ENCODE measurements around the gene BOLA2B. TPM values are rescaled to one million over a fixed set of nuclear protein-coding genes. Genes with fewer than 3 reads are reported as not detected.

Gene BOLA2B
- total RNA-seq, 2 donors from 2014 or later: 137 to 151 TPM

DNA sequence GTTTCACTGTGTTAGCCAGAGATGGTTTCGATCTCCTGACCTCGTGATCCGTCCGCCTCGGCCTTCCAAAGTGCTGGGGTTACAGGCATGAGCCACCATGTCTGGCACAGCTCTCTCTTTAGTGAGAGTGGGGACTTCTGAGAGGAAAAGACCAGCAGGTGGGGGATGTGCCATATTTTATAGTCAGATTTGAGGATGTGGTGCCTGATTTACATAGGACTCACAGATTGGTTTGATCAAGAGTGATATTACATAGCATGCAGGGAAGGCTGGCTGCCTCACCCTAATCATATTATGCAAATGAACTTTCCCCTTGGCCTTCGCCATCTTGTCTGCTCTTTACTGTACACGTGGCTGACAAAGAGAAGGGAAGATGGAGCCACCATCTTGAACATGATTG lies 42.4 kb downstream of the BOLA2B start:
- H3K27ac ChIP-seq: no peak overlapping the region
- no peak for TF ChIP-seq POLR2A (IDR thresholded peaks at IDR 0.05)
- no peaks in the 10 kb centered on the region for H3K9me3 ChIP-seq
- intact Hi-C loops (cut with DNase I): no loop called here
- H3K4me3 ChIP-seq: no peak overlapping the region
- H3K27me3 ChIP-seq (replicated peaks; ENCODE audit: insufficient read depth): no peaks in the 10 kb centered on the region
- 93% methylated on average over 7 of the region's 7 CpGs for WGBS
- no peak for DNase-seq (ENCODE audit: low spot score)
- no peaks in the 10 kb centered on the region for H3K36me3 ChIP-seq
- no peaks in the 10 kb centered on the region for H3K4me1 ChIP-seq (replicated peaks)

DNA sequence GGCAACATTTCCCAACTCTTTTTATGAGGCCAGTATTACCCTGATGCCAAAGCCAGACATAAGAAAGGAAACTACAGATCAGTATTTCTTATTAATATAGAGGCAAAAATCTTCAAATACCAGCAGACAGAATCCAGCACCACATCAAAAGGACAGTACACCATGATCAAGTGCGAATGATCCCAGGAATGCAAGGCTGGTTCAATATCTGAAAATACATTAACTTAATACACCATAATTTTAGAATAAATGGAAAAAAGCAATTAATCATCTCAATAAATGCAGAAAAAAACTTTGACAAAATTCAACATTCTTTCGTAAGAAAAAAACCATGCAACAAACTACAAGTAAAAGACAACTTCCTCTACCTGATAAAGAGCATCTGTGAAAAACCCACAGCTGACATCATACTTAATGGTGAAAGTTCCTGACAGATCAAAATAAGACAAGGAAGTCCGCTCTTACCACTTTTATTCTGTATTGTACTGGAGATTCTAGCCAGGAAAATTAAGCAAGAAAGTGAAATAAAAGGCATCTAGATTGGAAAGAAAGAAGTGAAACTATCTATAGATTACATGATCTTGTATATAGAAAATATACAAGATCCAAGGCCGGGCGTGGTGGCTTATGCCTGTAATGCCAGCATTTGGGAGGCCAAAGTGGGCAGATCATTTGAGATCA lies 44.1 kb downstream of the BOLA2B start:
- H3K9me3 ChIP-seq: no peaks in the 10 kb centered on the region
- no peaks in the 10 kb centered on the region for H3K36me3 ChIP-seq
- H3K4me1 ChIP-seq (replicated peaks): no peaks in the 10 kb centered on the region
- intact Hi-C loops (cut with DNase I): no loop called here
- WGBS: 90% methylated on average over 5 of the region's 5 CpGs
- no peaks in the 10 kb centered on the region for H3K27me3 ChIP-seq (replicated peaks; ENCODE audit: insufficient read depth)
- no peak for DNase-seq (ENCODE audit: low spot score)
- no peak overlapping the region for H3K4me3 ChIP-seq
- H3K27ac ChIP-seq: no peak overlapping the region
- TF ChIP-seq POLR2AphosphoS5 (IDR thresholded peaks at IDR 0.05): no peak
- TF ChIP-seq, protein P1, sequence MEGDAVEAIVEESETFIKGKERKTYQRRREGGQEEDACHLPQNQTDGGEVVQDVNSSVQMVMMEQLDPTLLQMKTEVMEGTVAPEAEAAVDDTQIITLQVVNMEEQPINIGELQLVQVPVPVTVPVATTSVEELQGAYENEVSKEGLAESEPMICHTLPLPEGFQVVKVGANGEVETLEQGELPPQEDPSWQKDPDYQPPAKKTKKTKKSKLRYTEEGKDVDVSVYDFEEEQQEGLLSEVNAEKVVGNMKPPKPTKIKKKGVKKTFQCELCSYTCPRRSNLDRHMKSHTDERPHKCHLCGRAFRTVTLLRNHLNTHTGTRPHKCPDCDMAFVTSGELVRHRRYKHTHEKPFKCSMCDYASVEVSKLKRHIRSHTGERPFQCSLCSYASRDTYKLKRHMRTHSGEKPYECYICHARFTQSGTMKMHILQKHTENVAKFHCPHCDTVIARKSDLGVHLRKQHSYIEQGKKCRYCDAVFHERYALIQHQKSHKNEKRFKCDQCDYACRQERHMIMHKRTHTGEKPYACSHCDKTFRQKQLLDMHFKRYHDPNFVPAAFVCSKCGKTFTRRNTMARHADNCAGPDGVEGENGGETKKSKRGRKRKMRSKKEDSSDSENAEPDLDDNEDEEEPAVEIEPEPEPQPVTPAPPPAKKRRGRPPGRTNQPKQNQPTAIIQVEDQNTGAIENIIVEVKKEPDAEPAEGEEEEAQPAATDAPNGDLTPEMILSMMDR (IDR thresholded peaks at IDR 0.05): no peak
- TF ChIP-seq POLR2A (IDR thresholded peaks at IDR 0.05): no peak

DNA sequence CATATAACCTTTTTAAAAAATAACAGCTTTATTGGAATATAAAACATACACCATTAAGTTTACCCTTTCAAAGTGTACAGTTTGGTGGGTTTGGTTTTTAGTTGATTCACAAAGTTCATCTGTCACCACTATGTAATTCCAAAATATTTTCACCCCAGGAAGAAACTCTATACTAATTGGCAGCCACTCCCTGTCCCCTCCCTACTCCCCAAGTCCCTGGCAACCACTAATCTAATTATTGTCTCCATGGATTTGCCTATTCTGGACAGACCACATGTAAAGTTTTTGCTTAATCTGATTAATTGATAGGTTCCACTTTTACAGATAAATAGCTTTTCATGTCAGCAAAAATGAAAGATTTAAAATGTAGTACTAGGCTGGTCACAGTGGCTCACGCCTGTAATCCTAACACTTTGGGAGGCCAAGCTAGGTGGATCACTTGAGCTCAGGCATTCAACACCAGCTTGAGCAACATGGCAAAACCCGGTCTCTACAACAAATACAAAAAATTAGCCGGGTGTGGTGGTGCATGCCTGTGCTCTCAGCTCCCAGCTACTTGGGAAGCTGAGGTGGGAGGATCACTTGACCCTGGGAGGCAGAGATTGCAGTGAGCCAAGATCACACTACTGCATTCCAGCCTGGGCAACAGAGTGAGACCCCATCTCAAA lies 45.5 kb downstream of the BOLA2B start:
- 92% methylated on average over 3 of the region's 3 CpGs for whole genome bisulfite sequencing
- no peaks in the 10 kb centered on the region for H3K9me3 ChIP-seq
- H3K36me3 ChIP-seq: no peaks in the 10 kb centered on the region
- no peak for DNase-seq (ENCODE audit: low spot score)
- no peaks in the 10 kb centered on the region for H3K4me1 ChIP-seq (replicated peaks)
- TF ChIP-seq POLR2AphosphoS5 (IDR thresholded peaks at IDR 0.05) (no peak), POLR2A (IDR thresholded peaks at IDR 0.05) (no peak)
- H3K27ac ChIP-seq: no peak overlapping the region
- intact Hi-C loops (cut with DNase I): no loop called here
- no peaks in the 10 kb centered on the region for H3K27me3 ChIP-seq (replicated peaks; ENCODE audit: insufficient read depth)
- H3K4me3 ChIP-seq: no peak overlapping the region

DNA sequence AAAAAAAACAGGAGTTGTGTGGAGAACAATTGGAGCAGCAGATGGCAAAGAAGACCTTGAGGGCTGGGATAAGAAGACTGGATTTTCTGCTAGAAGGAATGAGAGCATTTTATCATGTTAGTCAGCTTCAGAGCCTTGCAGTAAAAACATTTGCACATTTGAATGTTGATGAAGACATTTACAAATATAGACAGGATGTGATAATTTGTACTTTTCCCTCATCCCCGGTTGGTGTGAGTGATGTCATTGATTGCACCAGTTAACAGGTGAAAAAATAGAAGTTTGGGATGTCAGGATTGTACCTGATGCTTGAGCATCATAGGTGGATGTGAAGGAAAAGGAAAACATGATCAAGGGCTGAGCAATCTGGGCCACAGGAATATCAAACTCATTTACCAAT lies 47.8 kb downstream of the BOLA2B start:
- Histone ChIP-seq H3K4me3 (no peak overlapping the region), H3K36me3 (no peaks in the 10 kb centered on the region), H3K27me3 (replicated peaks; ENCODE audit: insufficient read depth) (no peaks in the 10 kb centered on the region), H3K27ac (no peak overlapping the region), H3K9me3 (no peaks in the 10 kb centered on the region), H3K4me1 (replicated peaks) (no peaks in the 10 kb centered on the region)
- WGBS: 63% methylated on average over 1 of the region's 1 CpG
- intact Hi-C loops (cut with DNase I): no loop called here
- no peak for DNase-seq (ENCODE audit: low spot score)
- no peak for TF ChIP-seq POLR2A (IDR thresholded peaks at IDR 0.05)
- TF ChIP-seq, protein P1 (IDR thresholded peaks at IDR 0.05): no peak
- no peak for TF ChIP-seq POLR2AphosphoS5 (IDR thresholded peaks at IDR 0.05)

DNA sequence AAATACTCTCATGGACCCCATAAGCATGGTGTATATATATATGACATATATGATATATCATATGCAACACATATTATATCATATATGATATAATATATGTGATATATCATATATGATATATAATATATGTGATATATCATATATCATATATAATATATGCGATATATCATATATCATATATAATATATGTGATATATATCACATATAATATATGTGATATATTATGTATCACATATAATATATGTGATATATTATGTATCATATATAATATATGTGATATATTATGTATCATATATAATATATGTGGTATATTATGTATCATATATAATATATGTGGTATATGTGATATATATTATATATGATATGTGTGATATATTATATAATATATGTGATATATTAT lies 48.5 kb downstream of the BOLA2B start:
- TF ChIP-seq, protein P1 (IDR thresholded peaks at IDR 0.05): no peak
- TF ChIP-seq POLR2A (IDR thresholded peaks at IDR 0.05): no peak
- no peak for TF ChIP-seq POLR2AphosphoS5 (IDR thresholded peaks at IDR 0.05)
- intact Hi-C loops (cut with DNase I): no loop called here

DNA sequence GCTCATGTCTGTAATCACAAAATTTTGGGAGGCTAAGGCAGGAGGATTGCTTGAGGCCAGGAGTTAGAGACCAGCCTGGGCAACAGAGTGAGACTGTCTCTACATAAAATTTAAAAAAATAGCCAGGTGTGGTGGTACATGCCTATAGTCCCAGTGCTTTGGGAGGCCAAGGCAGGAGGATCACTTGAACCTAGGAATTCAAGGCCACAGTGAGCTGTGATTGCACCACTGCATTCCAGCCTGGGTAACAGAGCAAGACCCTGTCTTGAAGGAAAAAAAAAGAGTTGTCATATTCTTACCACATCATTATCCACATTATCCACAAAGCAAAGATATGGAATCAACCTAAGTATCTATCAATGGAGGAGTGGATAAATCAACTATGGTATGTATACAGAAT lies 49.4 kb downstream of the BOLA2B start:
- H3K27ac ChIP-seq: no peak overlapping the region
- no peak for DNase-seq (ENCODE audit: low spot score)
- H3K27me3 ChIP-seq (replicated peaks; ENCODE audit: insufficient read depth): no peaks in the 10 kb centered on the region
- no peaks in the 10 kb centered on the region for H3K4me1 ChIP-seq (replicated peaks)
- intact Hi-C loops (cut with DNase I): no loop called here
- H3K4me3 ChIP-seq: no peak overlapping the region
- no peaks in the 10 kb centered on the region for H3K36me3 ChIP-seq
- TF ChIP-seq, protein P1 (IDR thresholded peaks at IDR 0.05): no peak
- TF ChIP-seq POLR2A (IDR thresholded peaks at IDR 0.05) (no peak), POLR2AphosphoS5 (IDR thresholded peaks at IDR 0.05) (no peak)
- H3K9me3 ChIP-seq: no peaks in the 10 kb centered on the region

More for the DNA sequence above, 48.5 kb downstream of the BOLA2B start:
- no peaks in the 10 kb centered on the region for H3K36me3 ChIP-seq
- H3K4me1 ChIP-seq (replicated peaks): no peaks in the 10 kb centered on the region
- no peaks in the 10 kb centered on the region for H3K9me3 ChIP-seq
- H3K27ac ChIP-seq: no peak overlapping the region
- no peak overlapping the region for H3K4me3 ChIP-seq
- WGBS: 89% methylated on average over 1 of the region's 1 CpG
- H3K27me3 ChIP-seq (replicated peaks; ENCODE audit: insufficient read depth): no peaks in the 10 kb centered on the region
- no peak for DNase-seq (ENCODE audit: low spot score)
